ENCODE data around the gene HDAC11. TPM values are rescaled to one million over a fixed set of nuclear protein-coding genes. Genes with fewer than 3 reads are reported as not detected.

The HDAC11 gene
- total RNA-seq, 4 donors from 2014 or later = 13.0 to 40.4 (median 15.8) TPM

DNA sequence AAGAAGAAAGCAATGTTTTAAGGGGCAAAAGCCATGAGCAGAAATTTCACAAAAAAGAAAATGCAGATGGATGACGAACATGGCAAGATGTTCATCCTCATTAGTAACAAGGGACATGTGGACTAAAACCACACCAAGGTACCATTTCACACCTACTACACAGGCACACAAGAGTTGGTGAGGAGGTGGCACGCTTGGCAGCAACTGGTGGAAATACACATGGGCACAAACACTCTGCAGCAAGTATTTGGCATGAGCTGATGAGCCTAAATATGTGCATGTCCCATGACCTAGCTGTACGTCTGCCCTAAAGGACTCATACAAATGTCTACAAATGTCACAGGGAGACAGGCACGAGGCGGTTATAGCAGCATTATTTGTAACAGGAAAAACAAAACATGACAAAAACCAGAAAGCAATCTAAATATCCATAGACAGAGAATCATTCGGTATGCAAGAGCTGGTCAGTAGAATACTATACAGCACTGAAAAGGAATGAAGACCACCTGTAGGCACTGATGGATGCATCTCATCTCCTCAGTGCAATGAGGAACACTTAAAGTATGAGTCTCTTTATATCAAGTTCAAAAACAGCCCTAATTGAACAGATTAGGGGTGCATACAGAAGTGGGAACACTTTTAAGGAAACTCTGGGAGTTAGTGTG is 57.3 kb downstream of the HDAC11 start:
- intact Hi-C loops (cut with DNase I; ENCODE audit: low total_unique reads) = no loop called here
- H3K9me3 ChIP-seq = no peaks in the 10 kb centered on the region
- no peaks in the 10 kb centered on the region for H3K27me3 ChIP-seq
- DNase-seq (no peak), ATAC-seq (no peak)
- no peak overlapping the region for H3K4me3 ChIP-seq
- peak overlapping the region in 3 of 4 donors; percentile 36 to 52 (median 46) for H3K27ac ChIP-seq
- H3K4me1 ChIP-seq = peaks cover 0 to 3% of the 10 kb centered on the region in 2 donors
- no peaks in the 10 kb centered on the region for H3K36me3 ChIP-seq
- no peak for TF ChIP-seq POLR2A (IDR thresholded peaks at IDR 0.05)
- TF ChIP-seq, protein P1, sequence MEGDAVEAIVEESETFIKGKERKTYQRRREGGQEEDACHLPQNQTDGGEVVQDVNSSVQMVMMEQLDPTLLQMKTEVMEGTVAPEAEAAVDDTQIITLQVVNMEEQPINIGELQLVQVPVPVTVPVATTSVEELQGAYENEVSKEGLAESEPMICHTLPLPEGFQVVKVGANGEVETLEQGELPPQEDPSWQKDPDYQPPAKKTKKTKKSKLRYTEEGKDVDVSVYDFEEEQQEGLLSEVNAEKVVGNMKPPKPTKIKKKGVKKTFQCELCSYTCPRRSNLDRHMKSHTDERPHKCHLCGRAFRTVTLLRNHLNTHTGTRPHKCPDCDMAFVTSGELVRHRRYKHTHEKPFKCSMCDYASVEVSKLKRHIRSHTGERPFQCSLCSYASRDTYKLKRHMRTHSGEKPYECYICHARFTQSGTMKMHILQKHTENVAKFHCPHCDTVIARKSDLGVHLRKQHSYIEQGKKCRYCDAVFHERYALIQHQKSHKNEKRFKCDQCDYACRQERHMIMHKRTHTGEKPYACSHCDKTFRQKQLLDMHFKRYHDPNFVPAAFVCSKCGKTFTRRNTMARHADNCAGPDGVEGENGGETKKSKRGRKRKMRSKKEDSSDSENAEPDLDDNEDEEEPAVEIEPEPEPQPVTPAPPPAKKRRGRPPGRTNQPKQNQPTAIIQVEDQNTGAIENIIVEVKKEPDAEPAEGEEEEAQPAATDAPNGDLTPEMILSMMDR (IDR thresholded peaks at IDR 0.05 in 4 of 5, conservative IDR thresholded peaks at IDR 0.05 in 1 of 5) = no peak
- in situ Hi-C loops (cut with MboI; ENCODE audit: low sequenced_read_pairs in 4 of 4) = no loop called here

DNA sequence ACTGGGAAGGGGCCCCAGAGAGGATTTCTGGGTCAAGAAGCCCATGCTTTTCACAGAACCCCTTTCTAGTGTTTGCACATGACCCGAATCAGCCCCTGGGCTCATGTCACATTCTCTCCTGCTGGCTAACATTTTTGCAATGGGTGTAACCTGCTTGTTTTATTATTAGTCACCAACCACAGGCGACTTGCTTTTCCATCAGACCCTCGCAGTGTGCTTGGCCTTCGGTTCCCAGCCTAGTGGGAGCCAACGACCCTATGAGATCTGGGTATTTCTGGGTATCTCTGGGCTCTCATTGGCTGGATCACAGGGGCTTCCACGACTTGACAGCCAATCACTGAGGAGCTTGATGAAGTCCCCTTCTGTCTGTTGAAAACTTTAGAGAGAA is 57.8 kb downstream of the HDAC11 start:
- Histone ChIP-seq H3K36me3 (no peaks in the 10 kb centered on the region), H3K4me1 (peaks cover 0 to 3% of the 10 kb centered on the region in 2 donors), H3K27ac (peak overlapping the region; percentile 27 to 52 (median 41)), H3K4me3 (no peak overlapping the region), H3K9me3 (no peaks in the 10 kb centered on the region), H3K27me3 (no peaks in the 10 kb centered on the region)
- in situ Hi-C loops (cut with MboI; ENCODE audit: low sequenced_read_pairs in 4 of 4) (no loop called here), intact Hi-C loops (cut with DNase I; ENCODE audit: low total_unique reads) (no loop called here)
- DNase-seq = peak in 1 of 2 donors; percentile 48
- TF ChIP-seq, protein P1 (IDR thresholded peaks at IDR 0.05 in 4 of 5, conservative IDR thresholded peaks at IDR 0.05 in 1 of 5) = no peak
- no peak for TF ChIP-seq POLR2A (IDR thresholded peaks at IDR 0.05)
- ATAC-seq = peak; percentile 43 to 60

DNA sequence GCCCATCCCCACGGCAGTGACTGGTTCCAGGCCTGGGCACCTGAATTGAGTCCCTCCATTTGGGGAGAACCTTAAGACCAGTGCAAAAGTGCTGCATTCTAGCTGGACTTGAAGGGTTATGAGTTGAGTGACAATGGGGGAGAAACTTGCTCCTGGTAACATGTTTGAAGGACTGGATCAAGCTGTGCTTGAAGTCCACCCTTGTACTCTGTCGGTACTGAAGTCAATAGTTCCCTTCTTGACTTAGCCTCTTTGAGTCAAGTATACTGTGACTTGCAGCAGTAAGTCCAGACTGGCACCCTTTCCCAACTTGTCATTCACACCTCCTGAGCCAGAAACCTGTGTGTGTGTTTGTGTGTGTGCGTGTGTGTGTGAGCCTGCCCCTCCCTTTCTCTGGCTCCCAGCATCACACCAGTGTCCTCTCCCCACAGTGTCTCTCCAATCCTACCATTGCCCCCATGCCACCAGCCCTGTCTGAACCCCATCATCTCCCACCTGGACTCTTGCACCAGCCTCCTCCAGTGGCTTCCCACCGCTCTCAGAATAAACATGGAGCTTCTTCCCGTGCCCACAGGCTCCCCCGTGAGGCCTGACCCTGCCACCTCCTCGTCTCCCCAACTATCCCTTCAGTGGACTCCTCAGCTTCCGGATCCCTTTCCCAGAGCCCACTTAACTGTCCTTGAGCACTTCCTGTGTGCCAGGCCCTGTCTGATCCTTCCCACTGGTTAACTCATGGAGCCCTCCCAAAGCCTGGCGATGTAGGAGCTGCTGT is 58.6 kb downstream of the HDAC11 start:
- DNase-seq (no peak), ATAC-seq (no peak)
- intact Hi-C loops (cut with DNase I; ENCODE audit: low total_unique reads) (no loop called here), in situ Hi-C loops (cut with MboI; ENCODE audit: low sequenced_read_pairs in 4 of 4) (no loop called here)
- Histone ChIP-seq H3K9me3 (no peaks in the 10 kb centered on the region), H3K36me3 (no peaks in the 10 kb centered on the region), H3K4me1 (peaks cover 0 to 3% of the 10 kb centered on the region in 2 donors), H3K4me3 (no peak overlapping the region), H3K27me3 (no peaks in the 10 kb centered on the region), H3K27ac (peak overlapping the region; percentile 35 to 52 (median 41))
- TF ChIP-seq POLR2A (IDR thresholded peaks at IDR 0.05) = no peak
- TF ChIP-seq, protein P1 (IDR thresholded peaks at IDR 0.05 in 4 of 5, conservative IDR thresholded peaks at IDR 0.05 in 1 of 5) = no peak

DNA sequence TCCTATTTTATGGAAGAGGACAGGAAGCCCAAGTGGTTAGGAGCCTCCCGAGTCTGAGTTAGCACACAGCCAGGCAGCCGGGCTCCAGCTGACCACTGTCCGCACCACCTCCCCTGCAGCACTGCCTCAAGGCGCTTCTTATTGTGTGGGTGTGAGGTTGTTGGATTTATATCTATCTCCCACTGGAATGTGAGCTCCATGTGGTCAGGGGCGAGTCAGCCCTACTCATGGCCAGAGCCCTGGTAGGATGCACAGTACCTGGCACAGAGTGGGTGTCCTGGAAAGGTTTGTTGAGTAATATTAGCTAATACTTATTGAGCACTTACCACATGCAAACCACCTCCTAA is 59.2 kb downstream of the HDAC11 start:
- H3K36me3 ChIP-seq = no peaks in the 10 kb centered on the region
- DNase-seq (no peak), ATAC-seq (no peak)
- intact Hi-C loops (cut with DNase I; ENCODE audit: low total_unique reads) = no loop called here
- TF ChIP-seq, protein P1 (IDR thresholded peaks at IDR 0.05 in 4 of 5, conservative IDR thresholded peaks at IDR 0.05 in 1 of 5) = no peak
- no peak for TF ChIP-seq POLR2A (IDR thresholded peaks at IDR 0.05)
- H3K4me3 ChIP-seq = no peak overlapping the region
- H3K27me3 ChIP-seq = no peaks in the 10 kb centered on the region
- peak overlapping the region; percentile 35 to 52 (median 41) for H3K27ac ChIP-seq
- in situ Hi-C loops (cut with MboI; ENCODE audit: low sequenced_read_pairs in 4 of 4) = no loop called here
- H3K9me3 ChIP-seq = no peaks in the 10 kb centered on the region
- peaks cover 0 to 3% of the 10 kb centered on the region in 2 donors for H3K4me1 ChIP-seq

Measured in gastrocnemius medialis (tissue), 4 donors.